ENCODE data around the gene CD163.
"Not testable (repeated sequence)": the region's sequence is repeated elsewhere in the genome, so short reads cannot be mapped to it uniquely, and the experiment has no call there.

CD163 gene

GRCh38 chr12:7448099-7448498 lies 55.5 kb downstream of the CD163 start:
- DNase-seq, result no peak

GRCh38 chr12:7444537-7444936 lies 59.0 kb downstream of the CD163 start:
- DNase-seq, result no peak

GRCh38 chr12:7444076-7444475 lies 59.5 kb downstream of the CD163 start, which contains the start of gene CD163L1:
Gene CD163L1 (minus strand): TSS chr12:7444153. CDS start chr12:7444127, 26 bp downstream.
- no peak for DNase-seq

- no peak for DNase-seq
Measured at GRCh38 chr12:7441216-7441615, 62.4 kb downstream of the CD163 start.

- DNase-seq, result peak; percentile 58
Measured at GRCh38 chr12:7439579-7440505, 63.7 kb downstream of the CD163 start.

- not testable (repeated sequence) for DNase-seq
Measured at GRCh38 chr12:7438291-7438995, 65.1 kb downstream of the CD163 start.

GRCh38 chr12:7437494-7437893 lies 66.1 kb downstream of the CD163 start:
- not testable (repeated sequence) for DNase-seq

GRCh38 chr12:7434670-7435069 lies 68.9 kb downstream of the CD163 start:
- DNase-seq, result no peak

- DNase-seq, result no peak
Measured at GRCh38 chr12:7433276-7433822, 70.2 kb downstream of the CD163 start.

- no peak for DNase-seq
Measured at GRCh38 chr12:7431993-7432685, 71.4 kb downstream of the CD163 start.
